ENCODE data around the gene SCN3A. TPM values are rescaled to one million over a fixed set of nuclear protein-coding genes. Genes with fewer than 3 reads are reported as not detected.

Gene SCN3A
- total and polyA plus RNA-seq, 12 donors: 0.35 to 2.6 (median 0.82) TPM

GRCh38 chr2:165149439-165149838 lies 54.4 kb downstream of the SCN3A start:
- intact Hi-C loops (cut with DNase I): no loop called here
- H3K4me3 ChIP-seq: no peak overlapping the region
- H3K27ac ChIP-seq: no peak overlapping the region
- DNase-seq (no peak), ATAC-seq (no peak)
- WGBS, 2 donors: 84 to 90% methylated on average over 5 of the region's 5 CpGs
- H3K9me3 ChIP-seq: no peaks in the 10 kb centered on the region
- H3K4me1 ChIP-seq: no peaks in the 10 kb centered on the region
- no peaks in the 10 kb centered on the region for H3K27me3 ChIP-seq
- no peaks in the 10 kb centered on the region for H3K36me3 ChIP-seq
- TF ChIP-seq CTCF (IDR thresholded peaks at IDR 0.05): no peak

- 19 to 30% methylated on average over 4 of the region's 4 CpGs for WGBS, 2 donors
Observed at GRCh38 chr2:165147186-165148045, 56.4 kb downstream of the SCN3A start.

GRCh38 chr2:165144315-165144714 lies 59.5 kb downstream of the SCN3A start:
- no peaks in the 10 kb centered on the region for H3K9me3 ChIP-seq
- 98 to 100% methylated on average over 1 of the region's 1 CpG for WGBS, 2 donors
- ATAC-seq (no peak), DNase-seq (no peak)
- no peaks in the 10 kb centered on the region for H3K27me3 ChIP-seq
- intact Hi-C loops (cut with DNase I): loop anchor here in 1 of 10 donors (5.0 kb wide), 1 partner anchor 63 kb away; no protein-coding TSS in a partner anchor
- no peaks in the 10 kb centered on the region for H3K4me1 ChIP-seq
- no peak overlapping the region for H3K4me3 ChIP-seq
- no peaks in the 10 kb centered on the region for H3K36me3 ChIP-seq
- TF ChIP-seq CTCF (IDR thresholded peaks at IDR 0.05): no peak
- no peak overlapping the region for H3K27ac ChIP-seq

More at GRCh38 chr2:165147186-165148045, 56.4 kb downstream of the SCN3A start:
- H3K9me3 ChIP-seq: no peaks in the 10 kb centered on the region
- TF ChIP-seq CTCF (IDR thresholded peaks at IDR 0.05): no peak
- ATAC-seq (no peak), DNase-seq (no peak)
- intact Hi-C loops (cut with DNase I): no loop called here
- H3K4me1 ChIP-seq: no peaks in the 10 kb centered on the region
- H3K4me3 ChIP-seq: no peak overlapping the region
- no peak overlapping the region for H3K27ac ChIP-seq
- H3K36me3 ChIP-seq: no peaks in the 10 kb centered on the region
- H3K27me3 ChIP-seq: no peaks in the 10 kb centered on the region

DNA sequence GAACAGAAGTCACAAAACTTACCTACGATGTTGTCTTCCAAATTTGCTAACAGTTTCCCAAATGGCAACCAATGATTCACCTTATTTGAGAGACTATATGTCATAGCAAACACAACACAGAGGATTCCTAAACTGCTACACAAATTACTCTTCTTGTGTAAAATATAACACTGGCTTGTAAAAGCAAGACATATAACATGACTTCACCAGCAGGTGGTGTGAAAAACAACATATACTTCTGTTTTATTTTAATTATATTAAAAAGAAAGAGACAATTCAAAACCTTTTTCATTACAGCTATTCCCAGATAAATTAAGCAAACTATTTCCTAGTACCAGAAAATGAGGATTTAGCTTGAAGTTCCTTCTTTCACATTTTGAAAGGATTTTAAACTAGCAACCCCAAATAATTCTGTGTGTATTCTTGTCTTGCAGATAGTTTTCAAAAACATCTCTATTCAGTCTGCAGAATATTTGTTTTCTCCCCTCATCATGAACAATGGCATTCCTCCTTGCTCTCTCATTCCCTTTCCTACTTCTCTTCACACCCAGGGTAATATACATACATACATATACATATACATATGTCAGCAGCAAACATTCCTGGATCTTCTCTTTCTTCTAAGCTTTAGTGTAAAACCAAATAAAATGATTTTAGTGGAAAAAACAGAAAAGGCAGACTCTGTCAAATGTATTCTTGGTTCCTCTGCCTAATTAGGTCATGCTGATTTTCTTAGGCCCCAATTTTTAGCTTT lies 62.1 kb downstream of the SCN3A start:
- DNase-seq (no peak), ATAC-seq (no peak)
- Histone ChIP-seq H3K27ac (no peak overlapping the region), H3K4me3 (no peak overlapping the region), H3K27me3 (no peaks in the 10 kb centered on the region), H3K4me1 (no peaks in the 10 kb centered on the region), H3K36me3 (no peaks in the 10 kb centered on the region), H3K9me3 (no peaks in the 10 kb centered on the region)
- intact Hi-C loops (cut with DNase I): loop anchor here in 1 of 10 donors (5.0 kb wide), 1 partner anchor 66 kb away; no protein-coding TSS in a partner anchor
- TF ChIP-seq CTCF (IDR thresholded peaks at IDR 0.05): peak in 1 of 9 donors; percentile 10
- WGBS, 2 donors: 71 to 81% methylated on average over 1 of the region's 1 CpG

Measured in heart right ventricle (tissue), 16 donors.